Ectodermal cell (in vitro differentiated cells): Measurements from ENCODE around the gene GCLC.
"Not testable (repeated sequence)": the region's sequence is repeated elsewhere in the genome, so short reads cannot be mapped to it uniquely, and the experiment has no call there.

Experiments used
- H3K27ac ChIP-seq: 2 replicates; pipeline ENCODE4 v1.7.0; 2013; ENCODE audit warnings: mild to moderate bottlenecking, low read depth, low read length; ENCODE audit not compliant: insufficient read depth, poor library complexity, severe bottlenecking
- H3K27me3 ChIP-seq: 2 replicates; pipeline ENCODE4 v1.7.0; 2013; ENCODE audit warnings: mild to moderate bottlenecking, low read length; ENCODE audit not compliant: insufficient read depth, control insufficient read depth, poor library complexity, severe bottlenecking
- H3K36me3 ChIP-seq: one replicate; pipeline ENCODE4 v1.7.0; 2013; ENCODE audit warnings: low read length; ENCODE audit not compliant: control insufficient read depth, insufficient read depth
- H3K4me1 ChIP-seq: one replicate; pipeline ENCODE4 v1.7.0; 2013; ENCODE audit warnings: low read length; ENCODE audit not compliant: control insufficient read depth, insufficient read depth
- H3K4me3 ChIP-seq: 2 replicates; pipeline ENCODE4 v1.7.0; 2013; ENCODE audit warnings: low read depth, low read length, control low read depth; ENCODE audit not compliant: insufficient read depth
- H3K9me3 ChIP-seq: 2 replicates; pipeline ENCODE4 v1.7.0; 2013; ENCODE audit warnings: mild to moderate bottlenecking, low read length, moderate library complexity; ENCODE audit not compliant: control insufficient read depth
- WGBS, 2 experiments: methylation state at CpG; one replicate each; pipeline ENCODE4 v1.1.7; 2013; ENCODE audit warnings: missing lambda C conversion rate in 2 of 2; 5-methylcytosine and 5-hydroxymethylcytosine counted together

GCLC gene

GRCh38 chr6:53581856-53582255 lies 37.0 kb upstream of the GCLC start:
- no peaks in the 10 kb centered on the region for H3K4me1 ChIP-seq
- no peaks in the 10 kb centered on the region for H3K36me3 ChIP-seq
- no peaks in the 10 kb centered on the region for H3K9me3 ChIP-seq
- no peak overlapping the region for H3K27ac ChIP-seq
- H3K27me3 ChIP-seq, result no peaks in the 10 kb centered on the region
- no peak overlapping the region for H3K4me3 ChIP-seq
- WGBS, 2 experiments, result 90 to 100% methylated on average over 1 to 2 of the region's 2 CpGs

- 79 to 100% methylated on average over 1 to 2 of the region's 2 CpGs for WGBS, 2 experiments
- no peaks in the 10 kb centered on the region for H3K4me1 ChIP-seq
- no peak overlapping the region for H3K27ac ChIP-seq
- no peaks in the 10 kb centered on the region for H3K27me3 ChIP-seq
- no peaks in the 10 kb centered on the region for H3K9me3 ChIP-seq
- H3K4me3 ChIP-seq, result no peak overlapping the region
- no peaks in the 10 kb centered on the region for H3K36me3 ChIP-seq
These were observed 36.4 kb upstream of the GCLC start for GRCh38 chr6:53581173-53581773.

GRCh38 chr6:53579338-53579737 lies 34.4 kb upstream of the GCLC start:
- no peak overlapping the region for H3K27ac ChIP-seq
- H3K4me3 ChIP-seq, result no peak overlapping the region
- no peaks in the 10 kb centered on the region for H3K36me3 ChIP-seq
- WGBS, 2 experiments, result 94 to 95% methylated on average over 4 to 5 of the region's 5 CpGs
- no peaks in the 10 kb centered on the region for H3K27me3 ChIP-seq
- no peaks in the 10 kb centered on the region for H3K4me1 ChIP-seq
- H3K9me3 ChIP-seq, result no peaks in the 10 kb centered on the region

GRCh38 chr6:53578371-53578770 lies 33.5 kb upstream of the GCLC start:
- H3K9me3 ChIP-seq, result no peaks in the 10 kb centered on the region
- no peaks in the 10 kb centered on the region for H3K36me3 ChIP-seq
- WGBS, 2 experiments, result 91 to 94% methylated on average over 6 to 7 of the region's 7 CpGs
- no peaks in the 10 kb centered on the region for H3K27me3 ChIP-seq
- no peak overlapping the region for H3K27ac ChIP-seq
- H3K4me3 ChIP-seq, result no peak overlapping the region
- no peaks in the 10 kb centered on the region for H3K4me1 ChIP-seq

GRCh38 chr6:53573299-53573698 lies 28.4 kb upstream of the GCLC start:
- H3K27ac ChIP-seq, result no peak overlapping the region
- no peaks in the 10 kb centered on the region for H3K9me3 ChIP-seq
- no peaks in the 10 kb centered on the region for H3K27me3 ChIP-seq
- no peak overlapping the region for H3K4me3 ChIP-seq
- no peaks in the 10 kb centered on the region for H3K4me1 ChIP-seq
- WGBS, 2 experiments, result 86 to 88% methylated on average over 14 of the region's 14 CpGs
- no peaks in the 10 kb centered on the region for H3K36me3 ChIP-seq

GRCh38 chr6:53572379-53572778 lies 27.5 kb upstream of the GCLC start:
- H3K9me3 ChIP-seq, H3K36me3 ChIP-seq, H3K4me1 ChIP-seq, H3K27ac ChIP-seq, H3K4me3 ChIP-seq, H3K27me3 ChIP-seq: not testable (repeated sequence)
- 90 to 97% methylated on average over 3 of the region's 3 CpGs for WGBS, 2 experiments

- H3K36me3 ChIP-seq, result no peaks in the 10 kb centered on the region
- H3K9me3 ChIP-seq, result no peaks in the 10 kb centered on the region
- no peaks in the 10 kb centered on the region for H3K27me3 ChIP-seq
- H3K27ac ChIP-seq, result no peak overlapping the region
- no peak overlapping the region for H3K4me3 ChIP-seq
- WGBS, 2 experiments, result 93 to 98% methylated on average over 2 of the region's 2 CpGs
- H3K4me1 ChIP-seq, result no peaks in the 10 kb centered on the region
These were observed 24.1 kb upstream of the GCLC start for GRCh38 chr6:53568776-53569616.

GRCh38 chr6:53567701-53568100 lies 22.8 kb upstream of the GCLC start:
- Histone ChIP-seq H3K36me3 (no peaks in the 10 kb centered on the region), H3K4me1 (no peaks in the 10 kb centered on the region), H3K27me3 (no peaks in the 10 kb centered on the region), H3K4me3 (no peak overlapping the region), H3K9me3 (no peaks in the 10 kb centered on the region), H3K27ac (no peak overlapping the region)
- 89 to 96% methylated on average over 2 of the region's 2 CpGs for WGBS, 2 experiments

- H3K27me3 ChIP-seq, result no peaks in the 10 kb centered on the region
These were observed 21.9 kb upstream of the GCLC start for GRCh38 chr6:53566755-53567154.

GRCh38 chr6:53565886-53566285 lies 21.0 kb upstream of the GCLC start:
- Histone ChIP-seq H3K4me3 (no peak overlapping the region), H3K4me1 (no peaks in the 10 kb centered on the region), H3K36me3 (no peaks in the 10 kb centered on the region), H3K9me3 (no peaks in the 10 kb centered on the region), H3K27me3 (no peaks in the 10 kb centered on the region), H3K27ac (no peak overlapping the region)
- 92 to 97% methylated on average over 3 of the region's 3 CpGs for WGBS, 2 experiments

More at GRCh38 chr6:53566755-53567154, 21.9 kb upstream of the GCLC start:
- Histone ChIP-seq H3K27ac (no peak overlapping the region), H3K36me3 (no peaks in the 10 kb centered on the region), H3K4me3 (no peak overlapping the region), H3K4me1 (no peaks in the 10 kb centered on the region), H3K9me3 (no peaks in the 10 kb centered on the region)
- WGBS, 2 experiments, result 88 to 95% methylated on average over 2 to 3 of the region's 3 CpGs
